Coronary artery (tissue), 2 donors: ENCODE results near the gene ODF2.

Experiments
- DNase-seq: peaks from one replicate; pipeline ENCODE4 v3.0.0-alpha.2; 2017; ENCODE audit warnings: low spot score
- H3K27ac ChIP-seq, 2 donors: fragments of 200-600 bp; sonication (generic); one replicate each; pipeline ENCODE4 v1.5.1; 2016 to 2019
- H3K4me3 ChIP-seq: fragments of 200-600 bp; sonication (generic); 2 replicates; pipeline ENCODE4 v1.5.1; 2016; ENCODE audit warnings: mild to moderate bottlenecking, moderate library complexity
- TF ChIP-seq, protein P1 (sequence below): fragments of 200-600 bp; sonication (generic); IDR thresholded peaks from one replicate; pipeline ENCODE4 v1.5.1; 2019; ENCODE audit warnings: antibody characterized with exemption

ODF2 gene

DNA sequence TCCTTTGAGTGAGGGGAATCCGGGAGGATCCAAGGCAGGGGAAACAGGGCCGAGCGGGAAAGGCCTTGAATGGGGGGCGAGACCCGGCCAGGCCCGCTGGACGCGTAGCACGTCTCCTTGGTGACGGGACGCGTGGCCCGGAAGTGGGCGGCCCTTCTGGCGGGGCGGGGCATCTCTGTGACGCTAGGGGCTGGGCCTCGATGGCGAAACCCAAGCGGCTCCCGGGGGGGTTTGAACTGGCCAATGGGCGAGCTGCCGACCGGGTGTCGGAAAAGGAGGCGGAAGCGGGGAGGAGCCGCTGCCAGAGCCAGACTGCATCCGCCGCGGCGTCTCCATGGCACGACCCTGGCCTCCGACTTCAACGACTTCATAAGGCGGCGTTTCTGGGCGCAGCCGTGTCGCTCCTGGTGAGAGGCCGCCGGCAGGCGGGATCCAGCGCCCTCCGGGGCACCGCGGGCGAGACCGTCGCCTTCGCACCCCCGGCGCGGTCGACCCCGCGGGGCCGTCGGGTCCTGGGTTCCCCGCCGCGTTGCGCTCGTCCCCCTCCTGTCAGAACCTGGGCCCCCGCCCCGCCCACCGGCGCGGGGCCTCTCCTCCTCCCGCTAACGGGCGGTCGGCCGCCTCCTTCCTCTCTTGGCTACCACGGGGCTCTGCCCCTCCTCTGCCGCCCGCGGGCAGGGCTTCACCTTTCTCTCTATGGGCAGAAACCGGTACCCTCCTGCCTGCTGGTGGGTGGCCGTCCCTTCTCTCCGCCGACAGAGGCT is at the start of gene ODF2:
TSS of gene ODF2 (plus strand) at position 158 of the 764 bp plus-strand sequence. CDS start at position 244, 86 bp downstream.
- TF ChIP-seq, protein P1, sequence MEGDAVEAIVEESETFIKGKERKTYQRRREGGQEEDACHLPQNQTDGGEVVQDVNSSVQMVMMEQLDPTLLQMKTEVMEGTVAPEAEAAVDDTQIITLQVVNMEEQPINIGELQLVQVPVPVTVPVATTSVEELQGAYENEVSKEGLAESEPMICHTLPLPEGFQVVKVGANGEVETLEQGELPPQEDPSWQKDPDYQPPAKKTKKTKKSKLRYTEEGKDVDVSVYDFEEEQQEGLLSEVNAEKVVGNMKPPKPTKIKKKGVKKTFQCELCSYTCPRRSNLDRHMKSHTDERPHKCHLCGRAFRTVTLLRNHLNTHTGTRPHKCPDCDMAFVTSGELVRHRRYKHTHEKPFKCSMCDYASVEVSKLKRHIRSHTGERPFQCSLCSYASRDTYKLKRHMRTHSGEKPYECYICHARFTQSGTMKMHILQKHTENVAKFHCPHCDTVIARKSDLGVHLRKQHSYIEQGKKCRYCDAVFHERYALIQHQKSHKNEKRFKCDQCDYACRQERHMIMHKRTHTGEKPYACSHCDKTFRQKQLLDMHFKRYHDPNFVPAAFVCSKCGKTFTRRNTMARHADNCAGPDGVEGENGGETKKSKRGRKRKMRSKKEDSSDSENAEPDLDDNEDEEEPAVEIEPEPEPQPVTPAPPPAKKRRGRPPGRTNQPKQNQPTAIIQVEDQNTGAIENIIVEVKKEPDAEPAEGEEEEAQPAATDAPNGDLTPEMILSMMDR: no peak
- DNase-seq: peak; percentile 97
- peak within 1 kb of the TSS; percentile 74 to 83 for H3K27ac ChIP-seq
- peak within 1 kb of the TSS; percentile 80 for H3K4me3 ChIP-seq

DNA sequence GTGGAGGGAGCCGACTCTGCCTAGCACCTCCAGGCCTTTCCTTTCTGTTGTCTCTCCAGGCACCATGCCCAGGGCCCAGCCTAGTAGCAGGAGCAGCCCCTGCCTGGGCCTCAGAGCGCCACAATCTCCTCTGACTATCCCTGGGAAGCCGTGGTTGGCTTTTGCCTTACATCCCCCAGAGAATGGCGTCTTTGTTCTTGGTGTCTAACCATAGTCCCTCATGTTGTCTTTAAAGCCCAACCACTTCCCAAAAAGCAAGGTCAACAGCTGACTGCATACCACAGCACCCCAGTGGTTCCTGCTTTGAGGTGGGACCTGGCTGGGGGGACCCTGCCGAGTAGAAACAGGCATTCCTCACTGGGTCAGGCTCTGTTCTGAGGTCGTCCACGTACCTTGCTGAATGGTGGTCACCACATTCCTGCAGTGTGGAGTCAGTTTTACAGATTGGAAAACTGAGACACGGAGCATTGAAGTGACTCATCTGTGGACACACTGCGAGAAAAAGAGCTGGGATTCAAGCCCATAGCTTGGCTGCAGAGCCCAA is 48.9 kb upstream of the ODF2 start:
- H3K27ac ChIP-seq: no peak overlapping the region
- DNase-seq: no peak
- TF ChIP-seq, protein P1: no peak
- no peak overlapping the region for H3K4me3 ChIP-seq

DNA sequence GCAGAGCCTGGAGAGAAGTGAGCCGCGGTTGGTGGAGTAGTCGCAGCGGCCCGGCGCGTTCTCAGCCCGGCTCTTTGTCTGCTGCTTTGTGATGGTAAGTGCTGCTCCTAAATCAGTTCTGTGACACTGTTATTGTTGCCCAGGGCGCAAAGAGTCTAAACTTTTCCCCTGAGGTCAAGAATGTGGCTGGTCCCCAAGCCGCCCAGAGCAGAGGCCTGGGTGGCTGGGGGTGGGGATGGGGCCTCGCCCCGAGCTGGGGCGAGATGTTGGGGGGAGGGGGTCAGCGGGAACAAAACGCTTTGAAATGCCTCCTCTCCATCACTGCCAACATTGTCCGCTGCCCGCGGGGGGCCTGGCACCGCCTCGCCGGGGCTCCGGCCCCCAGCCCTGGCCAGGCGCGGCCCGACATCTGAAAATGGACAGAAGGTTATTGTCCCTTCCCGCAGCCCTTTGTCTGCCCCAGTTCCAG is 46.8 kb upstream of the ODF2 start:
- no peak for DNase-seq
- Histone ChIP-seq H3K27ac (no peak overlapping the region), H3K4me3 (no peak overlapping the region)
- TF ChIP-seq, protein P1: no peak

DNA sequence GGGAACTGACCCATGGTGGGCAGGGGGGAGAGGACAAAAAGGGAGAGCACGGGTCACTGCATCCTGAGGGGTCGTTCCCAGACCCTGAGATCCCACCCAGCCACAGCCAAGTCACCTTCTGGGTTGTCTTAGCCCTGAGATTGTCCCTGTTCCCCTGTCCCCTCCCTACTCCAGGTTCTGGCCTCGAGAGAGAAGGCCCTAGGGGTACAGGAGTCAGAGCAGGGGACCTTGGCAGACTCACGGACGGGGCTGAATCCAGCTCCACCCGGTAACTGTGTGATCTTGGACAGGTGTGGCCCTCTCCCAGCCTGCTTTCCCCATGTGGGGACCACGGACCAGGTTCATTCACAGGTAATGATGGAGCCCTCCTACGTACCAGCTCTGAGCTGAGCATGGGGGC is 46.4 kb upstream of the ODF2 start:
- H3K4me3 ChIP-seq: no peak overlapping the region
- DNase-seq: no peak
- TF ChIP-seq, protein P1: no peak
- H3K27ac ChIP-seq: no peak overlapping the region

DNA sequence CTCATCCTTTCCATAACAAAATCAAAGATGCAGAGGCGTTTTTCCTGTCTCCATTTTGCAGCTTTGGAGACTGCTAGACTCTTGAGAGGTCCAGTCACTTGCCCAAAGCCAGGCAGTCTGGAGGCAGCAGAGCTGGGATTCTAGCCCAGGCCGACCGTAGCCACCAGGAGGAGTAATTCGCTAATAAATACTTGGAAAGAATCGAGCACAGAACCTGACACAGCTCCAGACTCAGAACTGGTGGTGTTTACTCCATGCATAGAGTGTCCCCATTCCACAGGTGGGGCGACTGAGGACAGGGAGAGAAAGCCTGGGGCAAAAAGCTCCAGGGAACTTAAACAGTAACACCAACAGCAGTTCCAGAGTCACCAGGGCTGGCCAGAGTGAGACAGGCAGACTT is 45.8 kb upstream of the ODF2 start:
- no peak for DNase-seq

DNA sequence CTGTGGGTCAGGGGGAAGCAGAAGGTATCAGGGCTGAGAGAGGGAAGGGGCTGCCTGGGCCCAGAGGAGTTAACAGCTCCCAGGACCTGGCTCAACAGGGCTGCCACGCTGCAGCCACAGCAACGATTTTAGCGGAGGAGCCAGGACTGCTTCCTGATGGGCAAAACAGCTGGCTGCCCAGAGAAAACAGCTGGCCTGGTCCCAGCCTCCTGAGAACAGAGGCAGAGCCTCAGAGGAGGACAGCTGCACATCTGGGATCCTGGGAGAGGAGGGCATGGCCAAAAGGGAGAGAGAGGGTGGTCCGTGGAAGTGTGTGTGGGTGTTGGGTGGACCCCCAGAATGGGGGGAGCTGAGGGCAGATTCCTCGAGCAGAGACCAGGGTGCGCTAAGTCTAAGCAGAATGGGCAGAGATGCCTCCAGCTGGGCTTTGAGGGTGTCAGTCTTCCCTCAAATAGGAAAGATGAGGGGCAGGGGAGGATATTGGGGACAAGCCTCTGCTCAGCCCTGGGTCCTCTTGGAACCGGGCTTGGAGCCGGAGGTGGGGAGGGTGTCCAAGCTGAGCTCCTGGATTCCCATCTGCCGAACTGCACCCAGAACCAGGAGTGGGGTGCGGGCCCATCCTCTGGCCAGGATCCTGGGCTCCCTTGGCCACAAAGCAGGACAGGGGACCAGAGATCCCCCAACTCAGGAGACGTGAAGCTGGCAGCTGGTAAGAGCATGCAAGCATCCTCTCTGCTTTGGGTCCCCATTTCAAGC is 44.3 kb upstream of the ODF2 start:
- H3K27ac ChIP-seq: no peak overlapping the region
- no peak overlapping the region for H3K4me3 ChIP-seq
- no peak for DNase-seq
- TF ChIP-seq, protein P1: no peak

More for the DNA sequence above, 45.8 kb upstream of the ODF2 start:
- Histone ChIP-seq H3K4me3 (no peak overlapping the region), H3K27ac (no peak overlapping the region)
- TF ChIP-seq, protein P1: no peak
